PC-3 (cell line): ENCODE data around the gene HCFC2.

Source experiments
- CTCF ChIP-seq: fragments of 300-600 bp; sonication (generic); conservative IDR thresholded peaks from 2 replicates; pipeline ENCODE4 v1.5.1; 2017; ENCODE audit warnings: antibody characterized with exemption, low read depth, mild to moderate bottlenecking, low read length
- EZH2 ChIP-seq: fragments of 300-600 bp; sonication (generic); IDR thresholded peaks from one replicate; pipeline ENCODE4 v1.6.1; 2017; ENCODE audit warnings: antibody characterized with exemption, mild to moderate bottlenecking, low read length; ENCODE audit not compliant: unreplicated experiment

DNA sequence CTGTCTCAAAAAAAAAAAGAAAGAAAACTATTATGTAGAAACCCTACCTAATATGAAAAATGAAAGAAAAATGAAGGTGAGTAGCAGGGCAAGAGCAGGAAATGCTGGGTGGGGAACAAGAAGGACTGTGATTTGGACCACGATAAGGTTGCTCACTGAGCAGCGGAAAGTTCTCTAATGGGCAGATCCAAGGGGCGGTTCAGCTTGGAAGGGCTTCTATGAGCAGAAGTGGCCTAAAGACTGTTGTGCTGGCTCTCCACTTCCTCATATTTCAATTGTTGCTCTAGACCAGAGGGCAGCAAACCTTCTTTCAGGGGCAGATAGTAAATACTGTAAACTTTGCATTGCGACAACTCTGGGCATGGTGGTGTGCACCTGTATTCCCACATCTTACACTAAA, 90.0 kb downstream of the HCFC2 start:
- TF ChIP-seq EZH2 (no peak), CTCF (no peak)
